GM06990 (cell line): Measurements from ENCODE around the gene MMP2.

ENCODE experiments used
- DNase-seq: peaks from one replicate; pipeline ENCODE4 v3.0.0-alpha.2; 2011; ENCODE audit not compliant: insufficient read length; ENCODE audit errors: extremely low read depth
- H3K27me3 ChIP-seq: replicated peaks from 2 replicates; pipeline ENCODE4 v1.6.0; 2011; ENCODE audit warnings: low read length; ENCODE audit not compliant: control insufficient read depth, insufficient read depth
- H3K36me3 ChIP-seq: 2 replicates; pipeline ENCODE4 v1.5.1; 2011; ENCODE audit warnings: low read length; ENCODE audit not compliant: control insufficient read depth, insufficient read depth
- H3K4me3 ChIP-seq: replicated peaks from 2 replicates; pipeline ENCODE4 v1.5.1; 2011; ENCODE audit warnings: low read depth, mild to moderate bottlenecking, control low read depth, low read length
- CTCF ChIP-seq: IDR thresholded peaks from 2 replicates; pipeline ENCODE4 v1.5.1; 2011; ENCODE audit warnings: low read length, control low read depth, mild to moderate bottlenecking, inconsistent platforms; ENCODE audit not compliant: insufficient read depth, poor library complexity, severe bottlenecking

Gene MMP2

GRCh38 chr16:55444754-55445485, 34.1 kb upstream of the MMP2 start:
- no peaks in the 10 kb centered on the region for H3K27me3 ChIP-seq
- TF ChIP-seq CTCF: no peak
- H3K36me3 ChIP-seq: no peaks in the 10 kb centered on the region
- no peak overlapping the region for H3K4me3 ChIP-seq
- no peak for DNase-seq

- no peak for TF ChIP-seq CTCF
- no peak for DNase-seq
- no peak overlapping the region for H3K4me3 ChIP-seq
- H3K27me3 ChIP-seq: no peaks in the 10 kb centered on the region
- H3K36me3 ChIP-seq: no peaks in the 10 kb centered on the region
Observed at GRCh38 chr16:55447231-55447630, 31.8 kb upstream of the MMP2 start.

- no peak overlapping the region for H3K4me3 ChIP-seq
- no peak for TF ChIP-seq CTCF
- no peaks in the 10 kb centered on the region; the same call in 1 of the 2 replicates for H3K27me3 ChIP-seq
- DNase-seq: no peak
- H3K36me3 ChIP-seq: no peaks in the 10 kb centered on the region
Observed at GRCh38 chr16:55452996-55453395, 26.0 kb upstream of the MMP2 start.

- no peak for DNase-seq
- TF ChIP-seq CTCF: no peak
- no peak overlapping the region for H3K4me3 ChIP-seq
- H3K36me3 ChIP-seq: no peaks in the 10 kb centered on the region
- H3K27me3 ChIP-seq: peaks cover 1% of the 10 kb centered on the region; the same call in 1 of the 2 replicates
Observed at GRCh38 chr16:55453909-55454308, 25.1 kb upstream of the MMP2 start.

- DNase-seq: no peak
- H3K36me3 ChIP-seq: no peaks in the 10 kb centered on the region
- TF ChIP-seq CTCF: no peak
- H3K27me3 ChIP-seq: peaks cover 1% of the 10 kb centered on the region; the same call in 1 of the 2 replicates
- H3K4me3 ChIP-seq: no peak overlapping the region
Observed at GRCh38 chr16:55454861-55455260, 24.1 kb upstream of the MMP2 start.
